Measurements from ENCODE around the gene SF1.

Gene SF1

GRCh38 chr11:64753019-64753379 is 25.3 kb downstream of the SF1 start:
- no peaks in the 10 kb centered on the region for H3K27me3 ChIP-seq (ENCODE audit: control insufficient read depth, insufficient read depth, low read length)
- no peaks in the 10 kb centered on the region for H3K79me2 ChIP-seq
- no peaks in the 10 kb centered on the region for H3K36me3 ChIP-seq (ENCODE audit: control insufficient read depth, insufficient read depth, low read length)
- no peaks in the 10 kb centered on the region for H3K4me1 ChIP-seq
- H3K4me3 ChIP-seq (ENCODE audit: low read depth, low read length): no peak overlapping the region
- H3K9me3 ChIP-seq (ENCODE audit: control insufficient read depth, low read length): no peaks in the 10 kb centered on the region
- H3K27ac ChIP-seq: no peak overlapping the region
- no peak overlapping the region for H2AFZ ChIP-seq
- no peak overlapping the region for H3K9ac ChIP-seq
- no peak for TF ChIP-seq CTCF (IDR thresholded peaks at IDR 0.05)
- no peak overlapping the region for H3K4me2 ChIP-seq (ENCODE audit: low read length)

- H3K4me3 ChIP-seq (ENCODE audit: low read depth, low read length): no peak overlapping the region
- no peaks in the 10 kb centered on the region for H3K9me3 ChIP-seq (ENCODE audit: control insufficient read depth, low read length)
- no peak overlapping the region for H2AFZ ChIP-seq
- no peaks in the 10 kb centered on the region for H3K79me2 ChIP-seq
- no peaks in the 10 kb centered on the region for H3K4me1 ChIP-seq
- no peaks in the 10 kb centered on the region for H3K36me3 ChIP-seq (ENCODE audit: control insufficient read depth, insufficient read depth, low read length)
- H3K4me2 ChIP-seq (ENCODE audit: low read length): no peak overlapping the region
- TF ChIP-seq CTCF (IDR thresholded peaks at IDR 0.05): no peak
- H3K27ac ChIP-seq: no peak overlapping the region
- no peak overlapping the region for H3K9ac ChIP-seq
- H3K27me3 ChIP-seq (ENCODE audit: control insufficient read depth, insufficient read depth, low read length): no peaks in the 10 kb centered on the region
These were observed 26.0 kb downstream of the SF1 start for GRCh38 chr11:64752175-64752970.

GRCh38 chr11:64751580-64751979 is 26.8 kb downstream of the SF1 start:
- TF ChIP-seq CTCF (IDR thresholded peaks at IDR 0.05): no peak
- no peaks in the 10 kb centered on the region for H3K27me3 ChIP-seq (ENCODE audit: control insufficient read depth, insufficient read depth, low read length)
- no peak overlapping the region for H3K27ac ChIP-seq
- no peak overlapping the region for H3K9ac ChIP-seq
- H2AFZ ChIP-seq: no peak overlapping the region
- H3K4me3 ChIP-seq (ENCODE audit: low read depth, low read length): no peak overlapping the region
- no peaks in the 10 kb centered on the region for H3K4me1 ChIP-seq
- H3K79me2 ChIP-seq: no peaks in the 10 kb centered on the region
- no peaks in the 10 kb centered on the region for H3K36me3 ChIP-seq (ENCODE audit: control insufficient read depth, insufficient read depth, low read length)
- no peaks in the 10 kb centered on the region for H3K9me3 ChIP-seq (ENCODE audit: control insufficient read depth, low read length)
- H3K4me2 ChIP-seq (ENCODE audit: low read length): no peak overlapping the region

- no peak overlapping the region for H3K9ac ChIP-seq
- no peak overlapping the region for H3K27ac ChIP-seq
- TF ChIP-seq CTCF (IDR thresholded peaks at IDR 0.05): no peak
- no peak overlapping the region for H2AFZ ChIP-seq
- H3K9me3 ChIP-seq (ENCODE audit: control insufficient read depth, low read length): no peaks in the 10 kb centered on the region
- H3K4me2 ChIP-seq (ENCODE audit: low read length): no peak overlapping the region
- H3K36me3 ChIP-seq (ENCODE audit: control insufficient read depth, insufficient read depth, low read length): no peaks in the 10 kb centered on the region
- H3K4me3 ChIP-seq (ENCODE audit: low read depth, low read length): no peak overlapping the region
- H3K27me3 ChIP-seq (ENCODE audit: control insufficient read depth, insufficient read depth, low read length): no peaks in the 10 kb centered on the region
- H3K4me1 ChIP-seq: no peaks in the 10 kb centered on the region
- H3K79me2 ChIP-seq: no peaks in the 10 kb centered on the region
These were observed 27.2 kb downstream of the SF1 start for GRCh38 chr11:64751136-64751535.
